ENCODE results near the gene OTUD5.

OTUD5 gene

DNA sequence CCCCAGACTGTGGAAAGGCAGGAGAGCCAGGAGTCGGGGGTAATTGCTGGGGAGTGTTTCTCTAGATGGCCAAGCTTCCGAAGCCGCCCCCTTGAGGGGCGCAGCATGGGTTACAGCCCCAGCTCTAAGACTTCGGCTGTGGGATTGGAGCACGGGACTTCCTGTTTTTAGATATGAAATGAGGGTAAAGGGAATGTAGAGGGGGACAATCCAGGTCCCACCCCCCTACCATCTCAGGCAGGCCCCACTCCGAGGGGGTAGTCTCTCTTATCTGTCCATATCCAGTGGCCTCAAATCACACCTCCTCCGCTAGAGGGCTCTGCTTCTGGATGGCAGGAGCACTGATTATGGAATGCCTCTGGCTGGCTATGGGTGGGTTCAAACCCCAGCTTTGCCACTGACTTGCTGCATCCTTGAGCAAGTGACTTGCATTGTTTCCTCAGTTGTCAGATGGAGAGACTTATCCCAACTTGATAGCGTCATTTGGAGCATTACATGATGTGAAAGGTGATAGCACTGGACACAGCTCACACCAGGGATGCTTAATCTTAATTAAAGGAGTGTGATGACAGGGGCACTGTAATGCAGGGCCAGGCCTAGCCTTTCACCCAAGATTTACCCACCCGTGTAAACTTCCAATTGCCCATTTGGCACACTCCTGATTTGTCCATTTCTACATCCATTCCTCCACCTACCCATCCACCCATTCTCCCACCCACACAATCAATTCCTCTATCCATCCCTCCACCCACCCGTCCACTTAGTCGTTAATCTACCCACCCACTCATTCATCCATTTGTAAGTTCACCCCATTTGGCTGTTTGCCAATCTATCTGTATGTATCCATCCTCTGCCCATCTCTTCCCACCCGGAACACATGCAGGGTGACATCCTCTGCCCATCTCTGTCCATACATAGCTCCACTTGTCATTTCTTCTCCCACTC lies 15.1 kb upstream of the OTUD5 start:
- DNase-seq = peak; percentile 71

DNA sequence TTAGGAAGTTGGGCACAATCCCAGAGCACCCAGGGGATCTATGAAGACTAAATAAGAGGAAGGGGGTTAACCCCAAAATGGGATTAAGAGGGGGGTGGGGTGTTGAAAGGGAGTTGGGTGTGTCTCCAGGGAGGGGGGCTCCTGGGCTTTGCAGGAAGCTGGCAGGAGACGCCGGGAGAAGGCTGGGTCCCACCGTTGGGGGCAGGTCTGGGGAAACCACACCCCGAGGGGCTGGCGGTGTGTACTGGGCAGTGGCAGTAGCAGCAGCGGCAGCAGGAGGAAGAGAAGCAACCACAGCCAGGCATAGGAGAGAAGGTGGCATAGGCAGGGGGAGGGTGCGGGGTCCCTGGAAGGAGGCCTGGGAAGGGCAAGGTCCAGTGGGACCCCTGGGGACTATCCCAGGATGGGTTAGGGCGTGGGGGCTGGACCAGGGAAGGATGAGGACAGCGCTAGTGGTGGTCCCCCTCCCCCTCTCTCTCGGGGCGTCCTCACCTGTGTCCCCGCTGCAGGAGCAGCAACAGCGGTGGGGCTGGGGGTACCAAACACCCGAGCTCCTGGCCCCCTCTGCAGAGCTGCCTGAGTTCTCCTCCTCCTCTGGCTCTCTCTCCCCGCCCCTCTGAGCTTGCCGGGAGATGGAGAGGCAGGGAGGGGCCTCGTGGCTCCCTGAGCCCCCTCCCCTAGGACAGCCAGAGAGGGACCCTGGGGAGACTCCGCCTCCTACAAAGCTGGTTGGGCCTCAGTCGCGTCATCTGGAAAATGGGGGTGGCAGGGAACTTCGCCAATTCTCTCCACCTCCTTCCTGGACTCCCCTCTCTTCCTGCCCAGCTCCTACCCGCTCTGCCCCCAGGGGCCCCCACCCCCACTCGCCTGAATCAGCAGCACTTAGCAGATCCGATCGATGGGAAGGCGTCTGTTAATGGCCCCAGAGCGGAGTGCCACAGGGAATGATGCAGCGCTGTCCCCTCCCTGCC lies 14.1 kb upstream of the OTUD5 start, which contains the start of gene KCND1:
TSS of gene KCND1 (minus strand) at position 596 of the 971 bp plus-strand sequence. CDS start 1,573 bp downstream, outside the sequence.
- peak; percentile 46 for DNase-seq

DNA sequence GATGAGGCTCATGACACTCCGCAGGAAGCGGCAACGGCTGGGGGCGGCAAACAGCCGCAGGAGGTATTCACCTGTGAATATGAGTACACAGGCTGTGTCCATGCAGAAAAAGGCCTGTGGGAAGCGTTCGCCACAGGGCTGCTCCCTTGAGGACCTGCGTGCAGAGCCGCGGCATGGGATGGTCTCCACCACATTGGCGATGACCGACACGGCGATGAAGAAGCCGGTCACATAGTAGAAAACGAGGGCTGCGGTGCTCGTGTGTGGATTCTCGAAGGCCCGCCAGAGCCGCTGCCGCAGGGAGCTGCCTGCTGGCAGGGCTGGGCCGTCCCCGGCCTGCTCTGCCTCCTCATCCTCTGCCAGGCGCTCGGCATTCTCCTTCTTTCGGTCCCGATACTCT lies 12.1 kb upstream of the OTUD5 start:
- no peak for DNase-seq

DNA sequence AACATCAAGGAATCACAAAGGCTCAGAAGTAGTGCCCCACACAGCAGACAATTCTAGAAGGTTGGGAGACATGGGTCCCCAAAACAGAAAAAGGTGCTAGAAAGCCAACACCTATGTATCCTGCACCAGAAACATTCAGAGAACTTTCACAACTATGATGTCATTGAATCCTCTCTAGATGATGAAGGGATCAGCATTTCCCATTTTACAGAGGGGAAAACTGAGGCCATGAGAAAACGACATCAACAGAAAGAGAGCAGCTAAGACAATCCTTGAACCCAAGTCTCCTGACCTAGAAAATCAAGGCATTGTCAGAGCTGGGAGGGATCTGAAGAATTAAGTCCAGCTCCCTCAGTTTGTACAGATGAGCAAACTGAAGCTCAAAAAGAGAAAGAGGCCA lies 11.0 kb upstream of the OTUD5 start:
- no peak for DNase-seq

DNA sequence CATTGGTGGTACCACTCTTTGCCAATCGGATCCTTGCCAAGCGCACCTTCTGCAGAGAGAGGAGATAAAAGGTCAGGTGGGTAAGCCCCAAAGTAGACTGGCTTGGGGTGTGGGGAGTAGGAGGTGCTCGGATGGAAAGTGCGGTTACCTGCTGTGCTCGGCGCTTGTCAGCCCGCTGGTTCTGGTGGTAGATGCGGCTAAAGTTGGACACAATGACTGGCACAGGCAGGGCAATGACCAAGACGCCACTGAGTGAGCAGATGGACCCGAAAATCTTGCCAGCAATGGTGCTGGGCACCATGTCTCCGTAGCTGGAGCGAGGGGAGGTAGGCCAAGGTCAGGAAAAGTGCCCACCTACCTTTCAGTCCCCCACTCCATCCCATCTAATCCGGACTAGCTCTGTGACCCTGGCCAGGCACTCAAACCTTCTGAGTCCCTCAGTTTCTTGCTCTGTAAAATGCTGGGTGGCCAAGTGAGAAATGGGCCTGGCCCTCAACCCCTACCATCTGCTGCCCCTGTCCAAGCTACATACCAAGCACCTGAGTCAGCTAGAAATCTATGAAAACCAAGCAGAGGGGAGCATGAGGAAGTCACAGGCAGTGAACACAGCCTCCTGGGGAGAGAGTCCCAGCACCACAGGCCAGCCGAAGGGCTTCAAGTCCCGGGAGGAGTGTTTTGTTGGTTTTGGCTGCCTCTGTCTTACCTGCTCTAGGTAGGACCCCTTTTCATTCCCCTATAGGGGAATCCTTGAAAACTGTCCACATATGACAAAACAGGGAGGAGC lies 9.6 kb upstream of the OTUD5 start:
- no peak for DNase-seq

DNA sequence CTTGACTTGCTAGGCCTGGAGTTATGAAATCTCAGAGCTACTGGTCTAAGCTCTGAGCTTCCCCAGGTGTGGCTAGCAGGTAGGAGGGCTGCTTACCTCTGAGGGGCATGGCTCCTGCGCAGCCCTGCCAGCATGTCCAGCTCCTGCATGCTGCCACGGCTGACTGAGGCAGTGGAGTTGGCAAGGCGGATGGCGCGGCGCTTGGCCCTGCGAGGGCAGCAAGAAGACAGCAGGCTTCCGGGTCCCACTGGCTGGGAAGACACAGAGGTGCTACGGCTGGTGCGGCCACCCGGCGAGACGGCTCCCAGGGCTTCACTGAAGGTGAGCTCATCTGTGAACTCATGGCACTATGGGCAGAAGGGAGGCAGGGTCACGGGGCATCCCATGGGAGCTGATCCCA lies 8.6 kb upstream of the OTUD5 start:
- no peak for DNase-seq

DNA sequence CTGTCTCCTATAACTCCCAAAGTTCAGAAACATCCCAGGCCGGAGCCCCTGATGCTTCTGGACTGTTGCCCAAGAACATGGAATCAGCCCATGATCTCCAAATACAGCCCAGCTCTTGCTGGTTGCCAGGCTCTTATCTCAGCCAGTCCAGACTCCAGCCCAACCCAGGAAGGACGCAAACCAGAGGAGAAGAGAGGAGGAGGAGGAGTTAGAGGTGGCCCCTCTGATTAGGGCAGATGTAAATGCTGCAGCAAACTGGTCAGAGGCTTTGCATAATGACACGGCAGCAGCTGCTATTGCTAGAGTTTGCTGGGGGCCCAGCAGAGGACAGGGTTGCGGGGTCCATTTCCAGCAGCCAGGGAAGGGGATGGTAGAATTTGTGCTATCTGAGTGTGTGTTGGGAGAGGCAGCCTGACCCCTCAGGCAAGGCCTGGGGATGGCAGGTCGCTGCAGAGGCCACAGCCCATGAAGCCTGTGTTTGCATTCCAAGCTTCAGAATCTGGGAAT lies 4.2 kb upstream of the OTUD5 start:
- no peak for DNase-seq

DNA sequence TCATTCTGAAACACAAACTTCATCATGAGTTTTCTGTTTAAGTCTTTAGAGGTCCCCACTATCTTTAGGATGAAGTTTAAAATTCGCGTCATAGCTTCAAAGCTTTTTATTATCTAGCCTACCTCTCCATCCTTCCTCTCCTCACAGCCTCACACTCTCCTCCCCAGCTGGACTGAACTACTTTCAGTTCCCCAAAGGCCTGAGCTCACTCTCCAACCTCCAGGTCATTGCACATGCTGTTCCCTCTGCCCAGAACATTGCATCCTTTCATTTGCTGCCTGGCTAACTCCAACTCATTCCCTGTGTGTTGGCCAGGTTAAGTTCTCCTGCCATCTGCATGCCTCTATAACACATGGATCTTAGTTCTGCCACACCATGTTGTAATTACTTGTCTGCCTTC lies 2.9 kb upstream of the OTUD5 start:
- DNase-seq = no peak

DNA sequence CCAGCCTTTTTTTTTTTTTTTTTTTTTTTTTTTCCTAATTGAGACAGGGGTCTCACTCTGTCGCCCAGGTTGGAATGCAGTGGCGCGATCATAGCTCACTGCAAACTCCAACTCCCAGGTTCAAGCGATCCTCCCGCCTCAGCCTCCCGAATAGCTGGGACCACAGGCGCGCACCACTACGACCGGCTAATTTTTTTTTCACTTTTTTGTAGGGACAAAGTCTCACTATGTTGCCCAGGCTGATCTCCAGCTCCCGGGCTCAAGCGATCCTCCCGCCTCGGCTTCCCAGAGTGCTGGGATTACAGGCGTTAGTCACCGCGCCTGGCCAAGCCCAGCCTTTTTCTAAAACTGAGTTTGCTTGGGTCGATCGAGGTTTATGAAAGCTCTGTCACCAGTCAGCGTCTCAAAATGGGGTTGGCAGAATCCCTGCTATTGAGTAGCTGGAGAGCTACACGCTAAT lies 1.3 kb upstream of the OTUD5 start:
- DNase-seq = peak; percentile 67

DNA sequence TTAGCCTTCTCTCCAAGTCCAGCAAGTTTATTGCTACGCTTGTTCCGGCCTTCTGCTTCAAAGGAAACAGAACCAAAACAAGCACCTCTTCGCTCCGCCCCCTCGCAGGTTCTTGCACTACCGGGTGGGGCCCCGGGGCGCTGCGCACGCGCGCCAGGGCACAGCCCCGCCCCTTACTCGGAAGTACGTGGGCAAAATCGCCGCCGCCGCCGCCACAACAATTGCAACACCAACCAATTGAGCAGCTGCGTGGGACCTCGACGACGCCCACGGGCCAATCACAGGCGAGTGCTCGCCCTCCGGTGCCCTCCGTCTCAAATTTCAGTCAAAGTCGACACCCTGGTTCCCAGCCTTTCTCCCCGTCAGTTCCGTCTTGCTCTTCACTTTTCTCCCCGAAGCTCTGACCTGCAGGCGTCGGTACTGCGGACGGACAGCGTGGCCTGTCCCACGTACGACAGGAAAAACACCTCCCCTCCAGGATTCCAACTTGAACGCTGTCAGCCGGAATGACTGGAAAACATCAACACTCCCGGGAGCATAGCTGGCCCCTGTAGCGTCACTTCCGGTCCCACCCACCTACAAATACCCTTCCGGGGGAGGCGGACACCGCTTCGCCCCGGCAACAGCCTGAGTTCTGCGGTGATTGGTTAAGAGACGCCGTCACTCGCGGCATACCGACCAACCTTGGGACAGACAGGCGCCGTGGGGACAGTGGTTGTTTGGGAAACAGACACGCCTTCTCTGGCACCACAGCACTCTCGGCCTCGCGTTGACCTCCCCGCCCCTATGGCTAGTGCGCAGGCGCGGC lies 624 bp upstream of the OTUD5 start:
- peak; percentile 98 for DNase-seq

DNA sequence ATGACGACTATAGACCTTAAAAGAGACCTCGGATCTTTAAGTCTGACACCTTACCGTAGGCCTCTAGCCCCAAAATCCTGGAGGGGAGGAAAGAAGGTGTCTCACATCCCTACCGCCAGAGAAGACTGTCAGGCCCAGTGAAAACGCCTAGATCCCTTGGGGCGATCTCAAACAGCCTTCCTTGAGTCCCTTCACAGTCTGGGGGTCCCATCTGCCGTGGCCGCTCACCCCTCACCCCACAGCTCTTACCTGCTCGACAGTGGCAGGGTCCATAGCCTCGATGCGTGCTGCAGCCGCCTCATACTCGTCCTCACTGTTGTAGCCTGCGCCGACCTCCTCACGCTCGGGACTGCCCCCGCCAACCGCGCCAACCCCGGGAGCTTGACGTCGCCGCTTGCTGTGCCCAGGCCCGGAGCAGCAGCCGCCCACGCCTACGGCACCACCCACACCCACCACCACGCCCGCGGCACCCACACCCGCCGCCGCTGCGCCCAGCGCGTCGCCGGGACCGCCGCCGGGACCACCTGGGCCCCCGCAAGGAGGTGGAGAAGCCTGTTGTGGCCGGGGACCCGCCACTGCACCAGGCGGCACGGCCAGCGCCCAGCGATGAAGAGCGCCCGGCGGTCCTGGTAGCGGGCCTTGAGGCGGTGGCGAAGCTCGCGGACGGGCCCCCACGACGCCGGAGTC lies 536 bp downstream of the OTUD5 start:
- peak; percentile 55 for DNase-seq

DNA sequence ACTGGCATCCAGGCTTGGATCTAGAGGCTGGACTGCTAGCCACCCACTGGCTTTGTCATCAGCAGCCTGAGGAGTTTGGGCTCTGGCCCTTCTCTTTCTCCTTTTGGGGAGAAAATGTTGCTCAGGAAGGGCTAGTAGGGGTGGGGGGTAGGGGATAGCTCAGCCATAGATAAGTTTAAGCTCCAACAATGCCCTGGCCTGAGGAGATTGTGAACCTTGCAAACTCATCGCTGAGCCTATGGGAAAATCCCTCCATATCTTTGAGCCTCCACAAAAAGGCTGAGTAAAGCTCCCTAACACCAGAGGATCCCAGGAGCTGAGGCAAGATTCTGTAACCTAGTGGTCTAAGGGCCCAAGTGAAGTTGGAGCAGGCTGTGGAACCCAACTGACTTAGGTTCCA lies 8.8 kb downstream of the OTUD5 start:
- DNase-seq = no peak

DNA sequence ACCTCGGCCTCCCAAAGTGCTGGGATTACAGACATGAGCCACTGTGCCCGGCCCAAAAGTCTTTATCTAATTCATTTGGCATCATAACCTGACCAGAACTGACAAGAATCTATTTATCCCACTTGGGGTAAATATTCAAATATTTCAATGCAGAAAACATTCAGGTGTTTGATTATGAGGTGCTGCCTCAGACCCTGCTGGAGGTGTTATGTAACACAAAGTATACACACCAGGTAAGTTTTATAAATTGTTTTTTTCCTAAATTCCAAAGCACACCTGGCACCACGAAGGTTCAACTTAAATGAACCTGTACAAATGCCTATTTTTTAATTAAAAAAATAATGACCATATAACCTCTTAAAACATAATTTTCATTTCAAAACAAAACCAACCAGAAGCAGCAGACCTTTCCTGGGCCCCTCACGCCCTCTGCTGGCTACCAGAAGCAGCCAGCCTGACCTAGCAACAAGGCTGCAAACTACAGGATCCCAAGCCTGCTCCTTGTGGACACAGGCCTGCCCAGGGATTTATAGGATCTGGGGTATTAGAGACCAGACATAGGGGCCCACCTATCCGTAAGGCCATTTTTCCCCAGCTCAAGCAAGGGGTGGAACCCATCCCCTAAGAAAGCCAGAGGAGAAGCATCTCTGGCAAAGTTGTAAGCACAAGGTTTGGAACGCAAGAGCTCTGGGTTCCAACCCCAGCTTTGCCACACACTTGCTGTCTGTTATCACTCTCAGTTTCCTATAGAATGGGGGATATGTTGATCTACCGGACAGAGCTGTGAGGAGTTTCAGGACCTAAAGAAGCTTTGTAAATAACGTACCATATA lies 11.7 kb downstream of the OTUD5 start:
- peak; percentile 67 for DNase-seq

DNA sequence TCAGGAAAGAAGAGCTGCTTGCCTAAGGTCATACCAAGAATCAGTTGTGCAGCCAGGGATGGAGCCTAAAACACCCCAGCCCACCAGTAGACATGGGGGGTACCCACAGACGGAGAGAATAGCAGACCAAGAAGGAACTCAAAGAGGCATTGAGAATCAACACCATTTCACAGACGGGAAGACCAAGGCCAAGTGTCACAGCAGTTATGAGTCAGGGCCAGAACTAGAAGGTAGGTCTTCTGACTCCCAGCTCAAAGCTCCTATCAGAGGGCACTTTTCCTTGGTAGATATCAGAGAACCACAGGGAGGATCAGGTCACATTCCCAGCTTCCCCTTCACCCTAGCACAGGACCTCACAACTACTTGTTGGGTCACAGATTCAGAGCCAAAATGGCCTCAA lies 14.5 kb downstream of the OTUD5 start:
- no peak for DNase-seq

DNA sequence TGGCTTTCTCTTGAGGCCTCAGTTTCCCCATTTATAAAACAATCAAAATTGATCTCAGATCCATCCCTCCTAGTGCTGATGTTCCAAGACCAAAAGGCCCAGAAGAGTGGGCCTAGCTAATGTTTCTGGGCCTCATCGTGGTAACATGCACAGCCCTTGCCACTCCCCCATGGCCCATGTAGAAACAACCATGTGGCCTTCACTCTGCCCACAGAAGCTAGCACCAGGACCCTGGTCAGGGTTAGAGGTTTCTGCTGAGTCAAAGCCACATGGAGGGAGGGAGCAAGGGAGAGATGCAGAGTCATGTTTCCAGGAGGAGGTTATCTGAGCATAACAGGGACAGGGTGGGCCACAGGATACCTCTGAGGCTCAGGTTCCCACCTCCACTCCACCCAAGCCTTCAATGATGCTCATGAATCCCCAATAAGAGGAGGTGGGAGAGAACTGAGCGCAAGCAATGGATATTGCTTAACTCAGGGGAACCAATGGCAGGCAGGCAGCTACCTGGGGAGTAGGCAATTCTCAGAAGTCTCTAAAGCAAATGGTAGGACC lies 16.9 kb downstream of the OTUD5 start:
- DNase-seq = no peak

DNA sequence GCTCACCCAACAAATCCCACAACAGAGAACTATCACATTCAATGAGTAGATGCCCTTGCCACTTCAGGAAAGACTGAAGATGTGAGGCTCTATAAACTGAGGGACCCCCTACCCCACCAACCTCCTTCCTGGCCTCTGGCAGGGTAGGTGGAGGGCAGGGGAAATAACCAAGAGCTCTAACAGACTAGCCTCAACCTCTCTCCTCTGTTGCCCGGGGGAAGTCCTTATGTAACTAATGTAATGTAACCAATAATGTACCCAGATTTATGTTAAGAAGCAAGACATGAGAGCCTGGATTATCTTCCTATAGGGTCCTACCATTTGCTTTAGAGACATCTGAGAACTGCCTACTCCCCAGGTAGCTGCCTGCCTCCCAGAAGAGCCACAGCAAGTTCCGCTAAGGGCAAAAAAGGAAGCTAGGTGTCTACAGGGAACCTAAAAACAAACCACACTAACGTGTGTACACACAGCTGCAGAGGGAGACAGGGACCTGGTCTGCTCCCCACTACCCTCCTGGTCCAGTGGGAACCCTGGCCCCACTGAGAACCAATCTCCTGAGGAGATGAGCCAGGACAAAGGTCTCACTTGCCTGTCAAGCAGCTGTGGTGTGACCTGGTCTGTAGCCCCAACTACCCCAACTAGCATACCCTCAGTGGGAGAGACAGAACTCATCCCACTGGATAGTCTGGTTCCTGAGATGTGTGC lies 17.7 kb downstream of the OTUD5 start:
- DNase-seq = no peak

DNA sequence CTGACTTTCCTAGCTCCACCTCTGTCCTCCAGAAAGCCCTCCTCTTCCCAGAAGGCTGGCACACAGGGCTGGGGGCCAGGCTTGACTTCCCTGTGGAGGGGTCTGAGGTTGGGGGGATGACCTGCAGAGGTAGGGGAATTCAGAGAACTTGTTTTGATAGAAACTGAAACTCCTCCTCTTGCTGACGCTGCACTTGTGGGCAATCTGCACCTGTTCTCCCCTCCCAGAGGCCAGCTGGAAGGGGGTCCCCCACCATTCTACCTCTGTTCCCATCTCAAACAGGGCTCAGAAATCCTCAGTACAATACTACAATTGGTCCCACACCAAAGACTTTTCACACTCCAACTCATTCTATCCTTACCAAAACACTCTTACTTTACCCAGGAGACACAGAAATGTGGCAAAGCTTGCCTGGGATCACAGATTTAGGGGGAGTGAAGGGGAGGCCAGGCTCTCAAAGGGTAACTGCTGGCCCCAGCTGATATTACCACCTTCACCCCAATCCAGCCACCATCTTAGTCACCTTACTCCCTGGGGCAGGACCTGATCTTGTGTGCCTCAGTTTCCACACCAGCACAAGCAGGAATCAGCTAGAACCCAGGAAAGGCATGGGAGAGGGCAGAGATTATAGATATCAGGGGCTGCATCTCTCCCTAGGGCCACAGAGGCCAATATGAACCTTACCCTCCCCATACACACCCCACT lies 18.5 kb downstream of the OTUD5 start:
- no peak for DNase-seq
